HG03571 (cell line): ENCODE data around the gene DIAPH1.

Experiments
- ATAC-seq: cut with Tn5 transposase; IDR thresholded peaks from one replicate; pipeline ENCODE4 v1.9.1; 2021; ENCODE audit not compliant: unreplicated experiment

The DIAPH1 gene

GRCh38 chr5:141565826-141566570 lies 52.8 kb downstream of the DIAPH1 start:
- ATAC-seq: no peak

- ATAC-seq: peak; percentile 90
Measured at GRCh38 chr5:141564216-141564692, 54.5 kb downstream of the DIAPH1 start.

- ATAC-seq: no peak
Measured at GRCh38 chr5:141560725-141561483, 57.9 kb downstream of the DIAPH1 start.

GRCh38 chr5:141560151-141560550 lies 58.6 kb downstream of the DIAPH1 start:
- no peak for ATAC-seq

GRCh38 chr5:141559461-141559860 lies 59.3 kb downstream of the DIAPH1 start:
- ATAC-seq: no peak

- ATAC-seq: no peak
Measured at GRCh38 chr5:141558150-141558549, 60.6 kb downstream of the DIAPH1 start.

- ATAC-seq: peak; percentile 73
Measured at GRCh38 chr5:141557681-141558136, 61.1 kb downstream of the DIAPH1 start.

- ATAC-seq: no peak
Measured at GRCh38 chr5:141547921-141548320, 70.9 kb downstream of the DIAPH1 start.

GRCh38 chr5:141547488-141547887 lies 71.3 kb downstream of the DIAPH1 start:
- ATAC-seq: no peak

GRCh38 chr5:141543053-141543452 lies 75.7 kb downstream of the DIAPH1 start:
- no peak for ATAC-seq

- ATAC-seq: no peak
Measured at GRCh38 chr5:141534492-141535213, 84.1 kb downstream of the DIAPH1 start.

GRCh38 chr5:141533897-141534296 lies 84.9 kb downstream of the DIAPH1 start:
- no peak for ATAC-seq

GRCh38 chr5:141532726-141533125 lies 86.1 kb downstream of the DIAPH1 start:
- ATAC-seq: no peak

GRCh38 chr5:141529873-141530272 lies 88.9 kb downstream of the DIAPH1 start:
- ATAC-seq: no peak

GRCh38 chr5:141529002-141529401 lies 89.8 kb downstream of the DIAPH1 start:
- ATAC-seq: no peak

- no peak for ATAC-seq
Measured at GRCh38 chr5:141528291-141528984, 90.4 kb downstream of the DIAPH1 start.

- ATAC-seq: no peak
Measured at GRCh38 chr5:141527426-141527825, 91.4 kb downstream of the DIAPH1 start.

- ATAC-seq: no peak
Measured at GRCh38 chr5:141525653-141526052, 93.1 kb downstream of the DIAPH1 start.

GRCh38 chr5:141524604-141525597 lies 93.9 kb downstream of the DIAPH1 start:
- ATAC-seq: peak; percentile 80

- ATAC-seq: no peak
Measured at GRCh38 chr5:141523991-141524390, 94.8 kb downstream of the DIAPH1 start.
